Karpas-422 (cell line): ENCODE results near the gene TCEA2. TPM values are rescaled to one million over a fixed set of nuclear protein-coding genes. Genes with fewer than 3 reads are reported as not detected.

ENCODE experiments used
- DNase-seq: peaks from one replicate; pipeline ENCODE4 v3.0.0-alpha.2; 2015
- H2AFZ ChIP-seq: fragments of 200-600 bp; sonication (generic); 2 replicates; pipeline ENCODE4 v1.6.1; 2014; ENCODE audit warnings: antibody characterized with exemption, low read length, mixed read lengths
- H3K27ac ChIP-seq: fragments of 200-600 bp; sonication (generic); 2 replicates; pipeline ENCODE4 v1.5.1; 2014; ENCODE audit warnings: mild to moderate bottlenecking, low read length, moderate library complexity
- H3K27me3 ChIP-seq: fragments of 200-600 bp; sonication (generic); 2 replicates; pipeline ENCODE4 v1.6.1; 2014; ENCODE audit warnings: low read length, mixed read lengths
- H3K36me3 ChIP-seq: fragments of 200-600 bp; sonication (generic); 2 replicates; pipeline ENCODE4 v1.6.1; 2014; ENCODE audit warnings: low read length, mixed read lengths; ENCODE audit not compliant: insufficient read depth
- H3K4me1 ChIP-seq: fragments of 200-600 bp; sonication (generic); 2 replicates; pipeline ENCODE4 v1.6.1; 2014; ENCODE audit warnings: mild to moderate bottlenecking, low read length, mixed read lengths
- H3K4me2 ChIP-seq: fragments of 200-600 bp; sonication (generic); 2 replicates; pipeline ENCODE4 v1.6.1; 2014; ENCODE audit warnings: low read length, low read depth, mild to moderate bottlenecking; ENCODE audit not compliant: poor library complexity, severe bottlenecking
- H3K4me3 ChIP-seq: fragments of 200-600 bp; sonication (generic); 2 replicates; pipeline ENCODE4 v1.5.1; 2014; ENCODE audit warnings: mild to moderate bottlenecking, antibody characterized with exemption, low read length, mixed read lengths
- H3K79me2 ChIP-seq: fragments of 200-600 bp; sonication (generic); 2 replicates; pipeline ENCODE4 v1.6.1; 2014; ENCODE audit warnings: mild to moderate bottlenecking, low read length, mixed read lengths
- H3K9ac ChIP-seq: fragments of 200-600 bp; sonication (generic); 2 replicates; pipeline ENCODE4 v1.6.0; 2014; ENCODE audit warnings: low read length
- H3K9me2 ChIP-seq: fragments of 200-600 bp; sonication (generic), shearing (Covaris generic); replicated peaks from 2 replicates; pipeline ENCODE4 v1.6.0; 2014; ENCODE audit warnings: mild to moderate bottlenecking, low read length, moderate library complexity; ENCODE audit not compliant: insufficient read depth
- H3K9me3 ChIP-seq: fragments of 300-700, 200-600 bp; sonication (generic); 2 replicates; pipeline ENCODE4 v1.6.1; 2014; ENCODE audit warnings: low read length, mixed read lengths
- H4K20me1 ChIP-seq: fragments of 200-600 bp; sonication (generic); 2 replicates; pipeline ENCODE4 v1.6.1; 2014; ENCODE audit warnings: mild to moderate bottlenecking, antibody characterized with exemption, low read length, low read depth; ENCODE audit not compliant: insufficient read depth
- total RNA-seq: library from RNA; depleted of rRNA; stranded (reverse); fragments of >200 nt; shearing (Covaris generic); gene quantifications from 2 replicates; pipeline ENCODE4 v1.2.3, GENCODE V29; 2014; ENCODE audit warnings: low replicate concordance

TCEA2 gene
- total RNA-seq, 1 experiment from 2014 or later, result 124 TPM

- DNase-seq, result peak; percentile 92
- peak overlapping the region; percentile 99 for H3K4me2 ChIP-seq
- 0 out of 2 replicates have a peak, but pooled peaks cover 3% of the 10 kb centered on the region for H4K20me1 ChIP-seq
- peak overlapping the region; percentile 70 for H3K27ac ChIP-seq
- no peaks in the 10 kb centered on the region for H3K79me2 ChIP-seq
- peak overlapping the region; percentile 79 for H3K9ac ChIP-seq
- peak overlapping the region; percentile 98 for H2AFZ ChIP-seq
- no peaks in the 10 kb centered on the region for H3K9me3 ChIP-seq
- no peaks in the 10 kb centered on the region for H3K36me3 ChIP-seq
- H3K4me3 ChIP-seq, result peak overlapping the region; percentile 73
- no peaks in the 10 kb centered on the region for H3K9me2 ChIP-seq
- H3K4me1 ChIP-seq, result peaks cover 50% of the 10 kb centered on the region
- no peaks in the 10 kb centered on the region for H3K27me3 ChIP-seq
Measured at GRCh38 chr20:64038565-64039292, 24.3 kb upstream of the TCEA2 start.

- Histone ChIP-seq H3K27ac (no peak overlapping the region), H3K9me3 (no peaks in the 10 kb centered on the region), H3K4me3 (peak overlapping the region; percentile 73; the same call in 1 of the 2 replicates), H3K27me3 (no peaks in the 10 kb centered on the region), H3K79me2 (no peaks in the 10 kb centered on the region), H3K9me2 (no peaks in the 10 kb centered on the region), H3K36me3 (no peaks in the 10 kb centered on the region), H4K20me1 (0 out of 2 replicates have a peak, but pooled peaks cover 3% of the 10 kb centered on the region), H3K4me1 (peaks cover 50% of the 10 kb centered on the region), H2AFZ (no peak overlapping the region; the same call in 1 of the 2 replicates), H3K4me2 (peak overlapping the region; percentile 99), H3K9ac (peak overlapping the region; percentile 79)
- DNase-seq, result no peak
Measured at GRCh38 chr20:64039293-64040160, 23.5 kb upstream of the TCEA2 start.

GRCh38 chr20:64040231-64041039 lies 22.6 kb upstream of the TCEA2 start:
- Histone ChIP-seq H3K27ac (no peak overlapping the region), H3K4me1 (peaks cover 41% of the 10 kb centered on the region), H3K4me2 (no peak overlapping the region), H4K20me1 (0 out of 2 replicates have a peak, but pooled peaks cover 3% of the 10 kb centered on the region), H2AFZ (no peak overlapping the region), H3K27me3 (no peaks in the 10 kb centered on the region), H3K4me3 (no peak overlapping the region), H3K9me3 (no peaks in the 10 kb centered on the region), H3K79me2 (no peaks in the 10 kb centered on the region), H3K9me2 (no peaks in the 10 kb centered on the region), H3K36me3 (no peaks in the 10 kb centered on the region), H3K9ac (no peak overlapping the region)
- DNase-seq, result no peak

GRCh38 chr20:64041040-64041780 lies 21.8 kb upstream of the TCEA2 start:
- Histone ChIP-seq H3K4me1 (peaks cover 35% of the 10 kb centered on the region), H3K27me3 (no peaks in the 10 kb centered on the region), H2AFZ (no peak overlapping the region)

GRCh38 chr20:64041781-64042053 lies 21.3 kb upstream of the TCEA2 start:
- no peak overlapping the region for H3K4me3 ChIP-seq
- H3K27me3 ChIP-seq, result no peaks in the 10 kb centered on the region
- H3K9ac ChIP-seq, result no peak overlapping the region
- peaks cover 30% of the 10 kb centered on the region for H3K4me1 ChIP-seq
- H3K79me2 ChIP-seq, result no peaks in the 10 kb centered on the region
- no peak for DNase-seq
- H2AFZ ChIP-seq, result no peak overlapping the region
- no peaks in the 10 kb centered on the region for H3K9me3 ChIP-seq
- H3K36me3 ChIP-seq, result no peaks in the 10 kb centered on the region
- H4K20me1 ChIP-seq, result peaks cover 3% of the 10 kb centered on the region; the same call in 1 of the 2 replicates
- no peaks in the 10 kb centered on the region for H3K9me2 ChIP-seq
- no peak overlapping the region for H3K27ac ChIP-seq
- H3K4me2 ChIP-seq, result no peak overlapping the region

More at GRCh38 chr20:64041040-64041780, 21.8 kb upstream of the TCEA2 start:
- Histone ChIP-seq H3K79me2 (no peaks in the 10 kb centered on the region), H4K20me1 (peaks cover 3% of the 10 kb centered on the region; the same call in 1 of the 2 replicates), H3K4me3 (no peak overlapping the region), H3K9me2 (no peaks in the 10 kb centered on the region), H3K27ac (no peak overlapping the region), H3K9me3 (no peaks in the 10 kb centered on the region), H3K36me3 (no peaks in the 10 kb centered on the region), H3K4me2 (no peak overlapping the region), H3K9ac (no peak overlapping the region)
- no peak for DNase-seq

- Histone ChIP-seq H3K9ac (no peak overlapping the region), H3K36me3 (no peaks in the 10 kb centered on the region)
- DNase-seq, result no peak
Measured at GRCh38 chr20:64042054-64042781, 20.8 kb upstream of the TCEA2 start.

GRCh38 chr20:64043768-64044167 lies 19.2 kb upstream of the TCEA2 start:
- no peak overlapping the region for H2AFZ ChIP-seq
- no peak overlapping the region for H3K9ac ChIP-seq
- H3K4me2 ChIP-seq, result no peak overlapping the region
- H3K27me3 ChIP-seq, result no peaks in the 10 kb centered on the region
- H3K9me2 ChIP-seq, result no peaks in the 10 kb centered on the region
- H3K9me3 ChIP-seq, result no peaks in the 10 kb centered on the region
- H4K20me1 ChIP-seq, result no peaks in the 10 kb centered on the region; the same call in 1 of the 2 replicates
- no peak overlapping the region for H3K4me3 ChIP-seq
- no peak overlapping the region for H3K27ac ChIP-seq
- DNase-seq, result no peak
- H3K4me1 ChIP-seq, result peaks cover 10% of the 10 kb centered on the region
- no peaks in the 10 kb centered on the region for H3K36me3 ChIP-seq
- no peaks in the 10 kb centered on the region for H3K79me2 ChIP-seq

More at GRCh38 chr20:64042054-64042781, 20.8 kb upstream of the TCEA2 start:
- Histone ChIP-seq H4K20me1 (peaks cover 3% of the 10 kb centered on the region; the same call in 1 of the 2 replicates), H3K27me3 (no peaks in the 10 kb centered on the region), H3K9me2 (no peaks in the 10 kb centered on the region), H3K27ac (no peak overlapping the region), H3K4me1 (peaks cover 25% of the 10 kb centered on the region), H3K4me3 (no peak overlapping the region), H2AFZ (no peak overlapping the region), H3K9me3 (no peaks in the 10 kb centered on the region), H3K79me2 (no peaks in the 10 kb centered on the region), H3K4me2 (no peak overlapping the region)
